Activated CD4-positive, alpha-beta T cell treated with anti-CD3 and anti-CD28 coated beads, Interleukin-2, amount 50 U/mL, for 24 hours (primary cell): ENCODE measurements around the gene NOP16.

ENCODE experiments used
- DNase-seq, 2 donors: peaks; one replicate each; pipeline ENCODE4 v3.0.0-alpha.2; 2020; ENCODE audit warnings: low read depth in 1 of 2, low spot score in 1 of 2

NOP16 gene

GRCh38 chr5:176388444-176389134 is at the start of gene NOP16, which contains the start of gene HIGD2A:
NOP16 (minus strand) TSS chr5:176388598; CDS start chr5:176388539, 59 bp downstream.
HIGD2A (plus strand) TSS chr5:176388751; CDS start chr5:176388820, 69 bp downstream.
- peak; percentile 95 to 99 for DNase-seq

GRCh38 chr5:176436656-176437055 is 48.3 kb upstream of the NOP16 start:
- no peak for DNase-seq

GRCh38 chr5:176432707-176433106 is 44.3 kb upstream of the NOP16 start:
- DNase-seq, result no peak

- DNase-seq, result no peak
Observed at GRCh38 chr5:176429972-176430371, 41.6 kb upstream of the NOP16 start.

GRCh38 chr5:176427971-176428370 is 39.6 kb upstream of the NOP16 start:
- DNase-seq, result no peak

GRCh38 chr5:176426876-176427275 is 38.5 kb upstream of the NOP16 start:
- no peak for DNase-seq

- DNase-seq, result no peak
Observed at GRCh38 chr5:176425791-176426190, 37.4 kb upstream of the NOP16 start.

- no peak for DNase-seq
Observed at GRCh38 chr5:176425138-176425537, 36.7 kb upstream of the NOP16 start.

GRCh38 chr5:176424181-176424580 is 35.8 kb upstream of the NOP16 start:
- no peak for DNase-seq

GRCh38 chr5:176420972-176421544 is 32.7 kb upstream of the NOP16 start:
- DNase-seq, result no peak

- DNase-seq, result no peak
Observed at GRCh38 chr5:176420086-176420485, 31.7 kb upstream of the NOP16 start.

GRCh38 chr5:176418251-176418650 is 29.9 kb upstream of the NOP16 start:
- DNase-seq, result no peak

GRCh38 chr5:176416965-176417364 is 28.6 kb upstream of the NOP16 start:
- DNase-seq, result no peak

- DNase-seq, result peak; percentile 81 to 84
Observed at GRCh38 chr5:176415952-176416924, 27.8 kb upstream of the NOP16 start, which contains the start of gene CLTB. CLTB (minus strand) TSS chr5:176416539; CDS start chr5:176416363, 176 bp downstream.

GRCh38 chr5:176415240-176415951 is 27.0 kb upstream of the NOP16 start:
- DNase-seq, result no peak

GRCh38 chr5:176414704-176415103 is 26.3 kb upstream of the NOP16 start:
- no peak for DNase-seq

- DNase-seq, result no peak
Observed at GRCh38 chr5:176413709-176414191, 25.4 kb upstream of the NOP16 start.

GRCh38 chr5:176413255-176413565 is 24.8 kb upstream of the NOP16 start:
- DNase-seq, result no peak

- no peak for DNase-seq
Observed at GRCh38 chr5:176412517-176413254, 24.3 kb upstream of the NOP16 start.

- DNase-seq, result no peak
Observed at GRCh38 chr5:176410486-176411180, 22.2 kb upstream of the NOP16 start.
